ENCODE measurements around the gene PLEKHA6. TPM values are rescaled to one million over a fixed set of nuclear protein-coding genes. Genes with fewer than 3 reads are reported as not detected.

PLEKHA6 gene
- total RNA-seq, 6 experiments from 2014 or later = 16.6 to 31.1 (median 22.1) TPM

- H3K36me3 ChIP-seq = peaks cover 0 to 2% (median 0%) of the 10 kb centered on the region in 4 donors
- ATAC-seq = no peak
- no peaks in the 10 kb centered on the region for H3K27me3 ChIP-seq
- DNase-seq = no peak
- WGBS (ENCODE audit: insufficient coverage, low coverage, low lambda C conversion rate, missing lambda C conversion rate) = 73% methylated on average over 4 of the region's 4 CpGs
- H3K9me3 ChIP-seq = no peaks in the 10 kb centered on the region
- no peak overlapping the region for H3K27ac ChIP-seq
- no peak overlapping the region for H3K4me3 ChIP-seq
- intact Hi-C loops (cut with DNase I) = loop anchor here in 1 of 2 donors (10.0 kb wide), 1 partner anchor 149 kb away; no protein-coding TSS in a partner anchor
- TF ChIP-seq CTCF (IDR thresholded peaks at IDR 0.05) = no peak
- H3K4me1 ChIP-seq = peaks cover 0 to 24% (median 8%) of the 10 kb centered on the region in 4 donors
Measured at GRCh38 chr1:204216236-204216635, 143.5 kb downstream of the PLEKHA6 start.

- Histone ChIP-seq H3K9me3 (no peaks in the 10 kb centered on the region), H3K27ac (peak within 1 kb of the TSS; percentile 59 to 74 (median 74)), H3K4me3 (peak within 1 kb of the TSS; percentile 53 to 73 (median 67)), H3K4me1 (peaks cover 0 to 31% (median 8%) of the 10 kb centered on the region in 4 donors), H3K27me3 (no peaks in the 10 kb centered on the region), H3K36me3 (peaks cover 0 to 5% (median 0%) of the 10 kb centered on the region in 4 donors)
- WGBS (ENCODE audit: insufficient coverage, low coverage, low lambda C conversion rate, missing lambda C conversion rate) = 12% methylated on average over 17 of the region's 41 CpGs
- ATAC-seq (peak; percentile 94 to 97 (median 95)), DNase-seq (peak; percentile 91 to 95 (median 94))
- intact Hi-C loops (cut with DNase I) = loop anchor here in 1 of 2 donors (10.0 kb wide), 1 partner anchor 151 kb away; no protein-coding TSS in a partner anchor
- TF ChIP-seq CTCF (IDR thresholded peaks at IDR 0.05) (peak; percentile 71 to 86 (median 82)), POLR2A (IDR thresholded peaks at IDR 0.05) (peak; percentile 84)
Measured at GRCh38 chr1:204213668-204214662, 145.8 kb downstream of the PLEKHA6 start, which contains the start of gene GOLT1A. TSS of gene GOLT1A (minus strand) at chr1:204213988. CDS start at chr1:204213906, 82 bp downstream.

GRCh38 chr1:204212715-204213114 lies 147.0 kb downstream of the PLEKHA6 start:
- Histone ChIP-seq H3K27me3 (no peaks in the 10 kb centered on the region), H3K36me3 (peaks cover 0 to 5% (median 0%) of the 10 kb centered on the region in 4 donors), H3K27ac (peak overlapping the region in 2 of 3 donors; percentile 74), H3K9me3 (no peaks in the 10 kb centered on the region), H3K4me3 (peak overlapping the region; percentile 53 to 73 (median 67)), H3K4me1 (peaks cover 0 to 31% (median 8%) of the 10 kb centered on the region in 4 donors)
- ATAC-seq (no peak), DNase-seq (no peak)
- TF ChIP-seq CTCF (IDR thresholded peaks at IDR 0.05) (no peak), POLR2A (IDR thresholded peaks at IDR 0.05) (no peak)
- intact Hi-C loops (cut with DNase I) = loop anchor here in 1 of 2 donors (10.0 kb wide), 1 partner anchor 152 kb away; no protein-coding TSS in a partner anchor
- WGBS (ENCODE audit: insufficient coverage, low coverage, low lambda C conversion rate, missing lambda C conversion rate) = 66% methylated on average over 3 of the region's 3 CpGs

GRCh38 chr1:204211046-204211445 lies 148.7 kb downstream of the PLEKHA6 start:
- Histone ChIP-seq H3K27me3 (no peaks in the 10 kb centered on the region), H3K9me3 (no peaks in the 10 kb centered on the region), H3K27ac (no peak overlapping the region), H3K4me1 (peaks cover 0 to 43% (median 15%) of the 10 kb centered on the region in 4 donors), H3K36me3 (peaks cover 0 to 5% (median 0%) of the 10 kb centered on the region in 4 donors), H3K4me3 (no peak overlapping the region)
- DNase-seq (no peak), ATAC-seq (no peak)
- intact Hi-C loops (cut with DNase I) = loop anchor here in 1 of 2 donors (10.0 kb wide), 1 partner anchor 154 kb away; no protein-coding TSS in a partner anchor
- WGBS (ENCODE audit: insufficient coverage, low coverage, low lambda C conversion rate, missing lambda C conversion rate) = 61% methylated on average over 6 of the region's 7 CpGs
- no peak for TF ChIP-seq CTCF (IDR thresholded peaks at IDR 0.05)
- no peak for TF ChIP-seq POLR2A (IDR thresholded peaks at IDR 0.05)

All from right lobe of liver (tissue), 6 donors.